C1 segment of cervical spinal cord (tissue), 14 donors: Measurements from ENCODE around the gene TRDN.
"Not testable (repeated sequence)": the region's sequence is repeated elsewhere in the genome, so short reads cannot be mapped to it uniquely, and the experiment has no call there.

Experiments
- DNase-seq, 14 donors: peaks; one replicate each; lab custom pipeline; 2025; lab: John Stamatoyannopoulos, UW

The TRDN gene

GRCh38 chr6:123507582-123507981 lies 129.2 kb downstream of the TRDN start:
- DNase-seq = no peak

- no peak for DNase-seq
These were observed 133.1 kb downstream of the TRDN start for GRCh38 chr6:123503619-123504018.

- no peak for DNase-seq
These were observed 139.7 kb downstream of the TRDN start for GRCh38 chr6:123497025-123497424.

GRCh38 chr6:123489589-123489988 lies 147.2 kb downstream of the TRDN start:
- no peak for DNase-seq

GRCh38 chr6:123480986-123481385 lies 155.8 kb downstream of the TRDN start:
- no peak for DNase-seq

DNA sequence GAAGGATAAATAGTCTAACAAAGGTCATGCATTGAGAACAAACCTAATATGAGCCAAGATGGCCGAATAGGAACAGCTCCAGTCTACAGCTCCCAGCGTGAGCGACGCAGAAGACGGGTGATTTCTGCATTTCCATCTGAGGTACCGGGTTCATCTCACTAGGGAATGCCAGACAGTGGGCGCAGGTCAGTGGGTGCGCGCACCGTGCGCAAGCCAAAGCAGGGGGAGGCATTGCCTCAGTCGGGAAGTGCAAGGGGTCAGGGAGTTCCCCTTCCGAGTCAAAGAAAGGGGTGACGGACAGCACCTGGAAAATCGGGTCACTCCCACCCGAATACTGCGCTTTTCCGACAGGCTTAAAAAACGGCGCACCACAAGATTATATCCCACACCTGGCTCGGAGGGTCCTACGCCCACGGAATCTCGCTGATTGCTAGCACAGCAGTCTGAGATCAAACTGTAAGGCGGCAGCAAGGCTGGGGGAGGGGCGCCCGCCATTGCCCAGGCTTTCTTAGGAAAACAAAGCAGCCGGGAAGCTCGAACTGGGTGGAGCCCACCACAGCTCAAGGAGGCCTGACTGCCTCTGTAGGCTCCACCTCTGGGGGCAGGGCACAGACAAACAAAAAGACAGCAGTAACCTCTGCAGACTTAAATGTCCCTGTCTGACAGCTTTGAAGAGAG lies 164.6 kb downstream of the TRDN start:
- not testable (repeated sequence) for DNase-seq

DNA sequence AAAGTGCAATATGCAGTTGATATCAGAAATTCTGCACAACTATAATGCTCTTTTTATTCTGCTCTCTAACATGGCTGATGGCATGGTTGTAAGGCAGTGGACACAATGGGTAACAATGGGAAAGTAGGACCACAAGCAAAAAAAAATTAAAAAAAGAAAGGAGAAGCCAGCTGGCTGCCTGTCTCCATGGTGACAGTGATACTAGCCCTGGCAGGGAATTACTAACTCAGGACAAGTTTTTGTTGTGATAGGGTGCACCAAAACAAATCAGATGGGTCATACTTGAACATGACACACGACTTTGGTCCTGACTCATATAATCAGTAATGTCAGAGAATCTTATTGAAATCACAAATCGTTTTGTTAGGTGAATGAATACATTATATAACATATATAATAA lies 169.4 kb downstream of the TRDN start:
- DNase-seq = no peak

DNA sequence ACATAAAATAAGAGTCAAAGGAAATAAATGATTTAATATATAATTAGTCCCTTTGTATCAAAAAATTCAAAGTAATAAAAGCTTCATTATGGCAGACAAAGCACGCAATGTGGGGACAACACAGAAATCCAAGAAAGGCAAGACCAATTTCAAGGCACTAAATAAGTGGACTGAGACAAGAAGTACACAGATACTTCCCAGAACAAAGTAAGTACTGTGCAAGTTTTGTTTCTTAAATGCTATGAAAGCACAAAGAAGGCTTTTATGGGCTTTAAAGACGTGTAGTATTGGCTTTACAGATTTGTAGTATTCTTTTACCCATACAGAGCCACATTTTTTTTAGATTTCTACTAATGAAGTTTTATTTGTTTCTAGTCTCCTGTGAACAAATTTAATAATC lies 174.6 kb downstream of the TRDN start:
- no peak for DNase-seq

DNA sequence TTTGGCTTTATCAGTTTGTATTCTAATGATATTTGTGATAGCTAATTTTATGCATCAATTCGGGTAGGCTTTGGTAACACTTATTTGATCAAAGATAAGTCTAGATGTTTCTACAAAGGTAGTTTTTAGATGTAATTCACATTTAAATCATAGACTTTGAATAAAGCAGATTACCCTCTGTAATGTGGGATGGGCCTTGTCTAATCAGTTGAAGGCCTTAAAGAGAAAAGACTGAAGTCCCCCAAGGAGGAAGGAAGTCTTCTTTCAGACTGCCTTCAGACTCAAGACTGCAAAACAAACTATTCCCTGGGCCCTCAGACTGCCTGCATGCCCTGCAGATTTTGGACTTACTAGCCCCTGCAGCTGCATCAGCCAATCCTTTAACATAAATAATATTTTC lies 178.5 kb downstream of the TRDN start:
- no peak for DNase-seq

- DNase-seq = no peak
These were observed 179.9 kb downstream of the TRDN start for GRCh38 chr6:123456836-123457235.

DNA sequence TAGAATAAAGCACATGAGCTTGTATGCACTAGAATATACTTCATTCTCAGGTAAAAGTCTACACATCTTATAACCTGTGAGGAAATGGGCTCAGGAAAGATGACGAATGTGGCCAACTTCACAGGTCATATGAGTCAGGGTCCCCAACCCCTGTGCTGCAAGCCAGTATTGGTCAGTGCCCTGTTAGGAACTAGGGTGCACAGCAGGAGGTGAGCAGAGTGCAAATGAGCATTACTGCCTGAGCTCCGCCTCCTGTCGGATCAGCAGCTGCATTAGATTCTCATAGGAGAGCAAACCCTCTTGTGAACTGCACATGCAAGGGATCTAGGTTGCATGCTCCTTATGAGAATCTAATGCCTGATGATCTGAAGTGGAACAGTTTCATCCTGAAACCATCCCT lies 182.3 kb downstream of the TRDN start:
- no peak for DNase-seq

DNA sequence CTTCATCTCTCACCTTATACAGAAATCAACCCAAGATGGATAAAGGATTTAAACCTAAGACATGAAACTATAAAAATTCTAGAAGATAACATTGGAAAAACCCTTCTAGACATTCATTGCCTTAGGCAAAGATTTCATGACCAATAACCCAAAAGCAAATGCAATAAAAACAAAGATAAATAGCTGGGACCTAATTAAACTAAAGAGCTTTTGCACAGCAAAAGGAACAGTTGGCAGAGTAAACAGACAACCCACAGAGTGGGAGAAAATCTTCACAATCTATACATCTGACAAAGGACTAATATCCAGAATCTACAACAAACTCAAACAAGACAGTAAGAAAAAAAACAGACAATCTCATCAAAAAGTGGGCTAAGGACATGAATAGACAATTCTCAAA lies 183.7 kb downstream of the TRDN start:
- not testable (repeated sequence) for DNase-seq

- DNase-seq = no peak
These were observed 188.4 kb downstream of the TRDN start for GRCh38 chr6:123448306-123448884.

- DNase-seq = no peak
These were observed 189.3 kb downstream of the TRDN start for GRCh38 chr6:123447315-123447937.

DNA sequence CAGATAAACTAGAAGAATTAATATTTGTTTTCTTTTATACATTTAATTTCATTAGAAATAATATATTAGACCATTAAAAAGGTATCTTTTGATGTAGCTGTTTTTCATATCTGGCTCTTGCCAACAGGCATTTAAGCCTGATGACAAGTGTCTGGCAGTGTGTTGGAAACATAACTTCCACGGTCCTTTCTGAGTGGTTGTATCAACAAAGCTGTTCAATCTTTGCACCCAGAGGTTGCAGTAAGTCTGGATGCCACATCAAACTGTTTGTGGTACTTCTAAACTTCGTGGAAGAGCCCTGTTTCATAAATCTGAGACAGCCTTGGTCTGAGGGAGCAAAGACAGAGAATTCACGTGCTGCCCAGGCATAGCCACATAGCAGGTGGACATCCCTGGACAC lies 197.4 kb downstream of the TRDN start:
- DNase-seq = no peak

DNA sequence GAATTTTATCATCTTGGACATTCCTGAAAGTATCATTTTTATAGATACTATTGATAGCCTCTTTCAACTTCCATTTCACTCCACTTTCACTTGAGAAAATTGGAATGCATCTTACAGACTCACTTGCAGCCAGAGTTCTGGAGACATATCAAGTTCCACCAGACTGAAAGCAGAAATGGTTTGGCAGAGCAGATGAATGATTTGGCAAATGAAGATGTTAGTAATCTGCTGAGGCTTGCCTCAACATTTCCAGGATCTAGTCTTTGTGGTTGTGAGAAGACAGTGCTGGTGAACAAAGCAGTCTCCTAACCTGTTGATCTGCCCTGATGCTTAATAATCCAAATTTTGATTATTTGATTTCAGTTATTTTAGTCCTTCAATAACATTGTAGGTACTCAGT lies 202.6 kb downstream of the TRDN start:
- no peak for DNase-seq

DNA sequence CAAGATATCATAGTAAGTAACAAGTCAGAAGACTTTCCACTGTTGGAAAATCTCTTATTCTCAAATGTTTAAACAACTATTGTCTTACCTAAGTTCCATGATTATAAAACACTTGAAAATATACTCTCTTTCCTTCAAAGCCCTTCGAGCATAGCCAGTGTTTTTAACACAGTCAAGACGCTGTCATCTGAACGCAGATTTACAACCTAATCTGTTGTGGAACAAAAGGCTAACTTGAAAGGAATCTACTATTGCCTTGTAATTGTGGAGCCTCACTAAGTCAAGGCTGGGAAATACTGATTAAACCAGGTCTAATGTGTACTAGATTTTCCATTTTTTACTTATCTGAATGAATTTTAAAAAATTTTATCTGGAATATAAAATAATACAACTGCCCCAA lies 205.8 kb downstream of the TRDN start:
- DNase-seq = no peak

DNA sequence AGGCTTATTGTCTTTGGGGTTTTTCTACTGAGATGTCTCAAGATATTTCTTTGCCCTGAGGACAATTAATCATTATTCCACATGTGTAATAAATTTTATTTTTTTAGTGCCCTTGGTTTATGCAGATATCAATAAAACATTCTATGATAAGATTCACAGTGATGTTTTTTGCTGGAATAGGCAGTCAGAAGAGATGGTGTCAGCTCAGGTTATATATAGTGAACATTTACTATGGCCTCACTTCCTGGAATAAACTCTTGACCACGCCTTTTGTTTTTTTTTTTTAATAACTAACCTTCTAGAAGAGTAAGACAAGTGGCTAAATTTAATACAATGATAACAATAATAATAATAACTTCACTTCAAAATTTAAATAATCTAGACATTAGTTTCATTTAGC lies 209.7 kb downstream of the TRDN start:
- no peak for DNase-seq

GRCh38 chr6:123423130-123423529 lies 213.6 kb downstream of the TRDN start:
- no peak for DNase-seq

DNA sequence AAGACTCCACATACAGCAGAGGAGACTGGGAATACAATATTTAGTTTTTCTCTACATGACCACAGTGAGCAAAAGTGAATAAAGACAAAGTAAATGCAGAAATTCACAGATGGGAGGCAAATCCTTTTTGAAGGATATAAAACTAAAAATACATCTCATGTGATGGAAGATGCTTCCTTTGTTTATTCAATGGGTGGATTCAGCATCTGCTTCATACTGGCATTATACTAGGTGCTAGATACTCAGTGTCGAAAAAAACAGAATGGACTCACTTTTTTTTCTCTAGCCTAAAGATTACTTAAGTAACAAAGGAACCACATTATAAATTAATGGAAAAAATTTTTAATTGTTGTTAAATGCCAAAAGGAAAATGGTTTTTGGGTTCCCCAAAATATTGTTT lies 216.2 kb downstream of the TRDN start:
- no peak for DNase-seq

GRCh38 chr6:123418071-123418470 lies 218.7 kb downstream of the TRDN start:
- DNase-seq = no peak

DNA sequence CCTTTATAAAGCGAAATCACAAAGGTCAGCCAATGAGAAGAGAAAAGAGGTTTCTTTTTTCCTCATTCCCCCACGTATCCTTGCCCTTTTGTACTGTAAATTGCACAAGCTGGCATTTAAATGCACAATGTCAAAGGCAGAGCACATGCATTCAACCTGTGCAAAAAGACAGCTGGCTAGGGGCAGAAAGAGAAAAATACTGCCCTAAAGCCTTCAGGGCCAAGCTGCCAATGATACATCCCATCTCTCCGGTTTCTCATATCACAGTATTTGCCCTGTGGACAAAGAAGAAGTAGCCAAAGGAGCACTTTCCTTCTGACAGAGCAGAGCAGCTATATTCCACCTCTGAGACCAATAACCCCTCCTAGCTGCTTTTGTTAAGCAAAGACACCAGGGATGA lies 219.2 kb downstream of the TRDN start:
- DNase-seq = no peak

- peak in 6 of 14 donors; percentile 1 to 31 (median 8) for DNase-seq
These were observed 220.8 kb downstream of the TRDN start for GRCh38 chr6:123415844-123416468.
